Kidney epithelial cell (primary cell): ENCODE measurements around the gene VTI1A. TPM values are rescaled to one million over a fixed set of nuclear protein-coding genes. Genes with fewer than 3 reads are reported as not detected.
A peak's percentile ranks its signal among the peaks of the same experiment; 100 is the strongest.

ENCODE experiments used
- DNase-seq: peaks from one replicate; pipeline ENCODE4 v3.0.0-alpha.2; 2010; ENCODE audit warnings: low read depth
- H3K27me3 ChIP-seq: 2 replicates; pipeline ENCODE4 v1.6.0; 2011; ENCODE audit warnings: low read length; ENCODE audit not compliant: control insufficient read depth, insufficient read depth
- H3K36me3 ChIP-seq: 2 replicates; pipeline ENCODE4 v1.5.1; 2011; ENCODE audit warnings: low read length; ENCODE audit not compliant: control insufficient read depth, insufficient read depth
- H3K4me3 ChIP-seq: 2 replicates; pipeline ENCODE4 v1.5.1; 2011; ENCODE audit warnings: low read depth, mild to moderate bottlenecking, control low read depth, low read length
- total RNA-seq: library from RNA; depleted of rRNA; stranded (reverse); fragments of >200 nt; gene quantifications from 2 replicates; pipeline ENCODE4 v1.2.3, GENCODE V29; 2015
- TF ChIP-seq, protein P1 (sequence below): IDR thresholded peaks from 2 replicates; pipeline ENCODE4 v1.5.1; 2011; ENCODE audit warnings: mild to moderate bottlenecking, moderate library complexity, low read length, control low read depth, inconsistent platforms; ENCODE audit not compliant: insufficient read depth, poor library complexity, severe bottlenecking

The VTI1A gene
- total RNA-seq, 1 donor from 2014 or later = 45.7 TPM

DNA sequence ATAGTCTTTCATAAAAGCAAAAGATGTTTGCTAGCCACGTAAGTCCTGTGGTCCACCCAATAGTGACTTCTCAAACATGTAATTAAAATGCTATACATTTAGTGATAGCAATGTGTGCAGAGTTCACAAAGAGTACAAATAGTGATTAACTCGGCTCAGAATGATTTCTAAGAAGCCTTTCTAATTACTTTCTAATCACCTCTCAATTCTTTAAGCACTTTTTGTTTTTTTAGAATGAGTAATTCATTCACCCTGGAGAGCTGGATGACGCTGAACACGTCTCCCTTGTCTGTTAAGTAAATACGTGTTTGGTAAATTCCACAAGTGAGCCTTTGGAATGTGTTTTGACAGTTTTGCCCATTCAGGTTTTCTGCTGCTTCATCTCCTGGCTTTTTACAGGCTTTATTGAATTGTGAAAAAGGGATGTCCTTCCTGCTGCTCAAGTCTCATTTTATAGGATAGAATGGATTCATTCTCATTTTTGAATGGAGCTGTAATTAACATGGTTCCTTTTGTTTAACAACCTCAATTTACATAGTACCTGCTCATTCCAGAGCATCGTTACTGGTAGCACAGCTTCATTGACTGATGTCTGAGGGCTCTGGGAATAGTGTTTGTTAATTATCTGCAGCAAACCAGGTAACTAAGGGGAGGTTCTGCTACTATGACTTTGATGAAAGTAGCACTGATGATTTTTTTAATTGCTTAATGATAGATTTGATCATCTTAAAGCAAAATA is 212.1 kb downstream of the VTI1A start:
- Histone ChIP-seq H3K27me3 (no peaks in the 10 kb centered on the region), H3K4me3 (no peak overlapping the region), H3K36me3 (no peaks in the 10 kb centered on the region)
- DNase-seq = peak; percentile 14
- TF ChIP-seq, protein P1, sequence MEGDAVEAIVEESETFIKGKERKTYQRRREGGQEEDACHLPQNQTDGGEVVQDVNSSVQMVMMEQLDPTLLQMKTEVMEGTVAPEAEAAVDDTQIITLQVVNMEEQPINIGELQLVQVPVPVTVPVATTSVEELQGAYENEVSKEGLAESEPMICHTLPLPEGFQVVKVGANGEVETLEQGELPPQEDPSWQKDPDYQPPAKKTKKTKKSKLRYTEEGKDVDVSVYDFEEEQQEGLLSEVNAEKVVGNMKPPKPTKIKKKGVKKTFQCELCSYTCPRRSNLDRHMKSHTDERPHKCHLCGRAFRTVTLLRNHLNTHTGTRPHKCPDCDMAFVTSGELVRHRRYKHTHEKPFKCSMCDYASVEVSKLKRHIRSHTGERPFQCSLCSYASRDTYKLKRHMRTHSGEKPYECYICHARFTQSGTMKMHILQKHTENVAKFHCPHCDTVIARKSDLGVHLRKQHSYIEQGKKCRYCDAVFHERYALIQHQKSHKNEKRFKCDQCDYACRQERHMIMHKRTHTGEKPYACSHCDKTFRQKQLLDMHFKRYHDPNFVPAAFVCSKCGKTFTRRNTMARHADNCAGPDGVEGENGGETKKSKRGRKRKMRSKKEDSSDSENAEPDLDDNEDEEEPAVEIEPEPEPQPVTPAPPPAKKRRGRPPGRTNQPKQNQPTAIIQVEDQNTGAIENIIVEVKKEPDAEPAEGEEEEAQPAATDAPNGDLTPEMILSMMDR = no peak

GRCh38 chr10:112663234-112664125 is 216.5 kb downstream of the VTI1A start:
- TF ChIP-seq, protein P1 = no peak
- H3K36me3 ChIP-seq = no peaks in the 10 kb centered on the region
- no peak overlapping the region for H3K4me3 ChIP-seq
- peak; percentile 82 for DNase-seq
- no peaks in the 10 kb centered on the region for H3K27me3 ChIP-seq

- TF ChIP-seq, protein P1 = no peak
- Histone ChIP-seq H3K27me3 (no peaks in the 10 kb centered on the region), H3K4me3 (no peak overlapping the region), H3K36me3 (no peaks in the 10 kb centered on the region)
- DNase-seq = no peak
These were observed 219.1 kb downstream of the VTI1A start for GRCh38 chr10:112666094-112666493.

DNA sequence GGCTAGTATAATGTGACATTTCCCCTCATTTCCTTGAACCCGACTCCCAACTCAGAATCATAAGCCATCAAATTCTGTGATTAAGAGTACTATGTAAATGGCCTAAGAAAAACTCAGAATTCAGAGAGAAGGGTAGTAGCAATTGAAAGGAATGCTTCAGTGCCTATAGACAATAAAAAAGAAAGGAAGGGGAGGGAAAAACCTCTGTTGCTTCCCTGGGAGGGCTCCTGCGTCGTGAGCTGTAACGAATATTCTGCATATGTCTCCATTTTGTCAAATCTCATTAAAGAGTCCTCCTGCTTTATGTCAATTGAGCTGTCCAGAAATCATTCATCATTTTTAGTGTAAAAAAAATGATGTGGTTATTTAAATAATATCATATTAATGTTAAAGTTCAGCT is 223.0 kb downstream of the VTI1A start:
- H3K4me3 ChIP-seq = no peak overlapping the region
- H3K27me3 ChIP-seq = no peaks in the 10 kb centered on the region
- DNase-seq = no peak
- TF ChIP-seq, protein P1 = no peak
- H3K36me3 ChIP-seq = no peaks in the 10 kb centered on the region

GRCh38 chr10:112671743-112672142 is 224.7 kb downstream of the VTI1A start:
- TF ChIP-seq, protein P1 = no peak
- DNase-seq = no peak
- no peaks in the 10 kb centered on the region for H3K27me3 ChIP-seq
- H3K36me3 ChIP-seq = no peaks in the 10 kb centered on the region
- no peak overlapping the region for H3K4me3 ChIP-seq
